ENCODE measurements around the gene CHRNA4. TPM values are rescaled to one million over a fixed set of nuclear protein-coding genes. Genes with fewer than 3 reads are reported as not detected.

CHRNA4 gene
- total RNA-seq, 1 donor from 2014 or later, result not detected

DNA sequence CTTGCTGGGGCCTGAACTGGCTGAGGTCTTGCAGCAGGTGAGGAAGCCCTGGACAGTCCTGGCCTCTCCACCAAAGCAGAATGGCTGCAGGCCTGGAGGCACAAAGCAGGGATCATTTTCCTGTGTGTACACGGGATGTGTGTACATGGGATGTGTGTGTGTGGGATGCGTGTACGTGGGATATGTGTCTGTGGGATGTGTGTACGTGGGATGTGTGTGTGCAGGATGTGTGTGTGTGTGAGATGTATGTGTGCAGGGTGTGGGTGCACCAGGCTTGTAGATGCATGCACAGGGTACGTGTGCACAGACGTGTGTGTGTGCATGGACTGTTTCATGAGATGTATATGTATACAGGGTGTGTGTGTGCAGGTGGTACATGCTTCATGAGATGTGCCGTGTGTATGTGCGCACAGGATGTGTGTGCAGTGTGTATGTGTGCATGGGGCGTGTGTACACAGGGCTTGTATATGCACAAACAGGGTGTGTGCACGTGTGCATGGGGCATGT, 7.9 kb upstream of the CHRNA4 start:
- H3K27ac Mint-ChIP-seq, result no peak overlapping the region
- no peaks in the 10 kb centered on the region for H3K9me3 Mint-ChIP-seq
- intact Hi-C loops (cut with micrococcal nuclease), result no loop called here
- no peaks in the 10 kb centered on the region for H3K36me3 Mint-ChIP-seq (ENCODE audit: low read depth)
- peaks cover 2% of the 10 kb centered on the region for H3K27me3 Mint-ChIP-seq (ENCODE audit: insufficient read depth)
- H3K4me1 Mint-ChIP-seq (ENCODE audit: low read depth), result no peaks in the 10 kb centered on the region
- H3K4me3 Mint-ChIP-seq, result no peak overlapping the region
- no peak for DNase-seq (ENCODE audit: low spot score)

DNA sequence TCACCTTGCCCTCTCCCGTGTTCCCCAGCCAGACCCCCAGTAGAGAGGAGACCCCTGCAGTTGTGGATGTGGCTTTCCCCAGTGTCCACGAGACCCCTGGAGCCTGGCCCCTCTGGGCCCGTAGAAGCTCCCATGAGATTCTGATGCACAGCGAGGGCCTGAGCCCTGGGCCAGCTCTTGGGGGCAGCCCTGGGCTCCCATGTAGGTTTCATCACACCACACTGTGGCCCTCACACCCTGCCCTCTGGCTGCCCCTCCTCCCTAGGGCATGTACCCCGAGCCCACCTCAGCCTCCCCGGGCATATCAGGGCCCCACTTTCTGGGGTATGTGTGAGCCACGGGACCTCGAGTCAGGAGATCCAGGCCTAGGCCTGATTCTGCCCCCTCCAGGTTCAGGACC, 7.0 kb upstream of the CHRNA4 start:
- H3K27ac Mint-ChIP-seq, result no peak overlapping the region
- intact Hi-C loops (cut with micrococcal nuclease), result no loop called here
- H3K36me3 Mint-ChIP-seq (ENCODE audit: low read depth), result no peaks in the 10 kb centered on the region
- DNase-seq (ENCODE audit: low spot score), result no peak
- H3K27me3 Mint-ChIP-seq (ENCODE audit: insufficient read depth), result peaks cover 2% of the 10 kb centered on the region
- no peak overlapping the region for H3K4me3 Mint-ChIP-seq
- H3K4me1 Mint-ChIP-seq (ENCODE audit: low read depth), result no peaks in the 10 kb centered on the region
- H3K9me3 Mint-ChIP-seq, result no peaks in the 10 kb centered on the region

DNA sequence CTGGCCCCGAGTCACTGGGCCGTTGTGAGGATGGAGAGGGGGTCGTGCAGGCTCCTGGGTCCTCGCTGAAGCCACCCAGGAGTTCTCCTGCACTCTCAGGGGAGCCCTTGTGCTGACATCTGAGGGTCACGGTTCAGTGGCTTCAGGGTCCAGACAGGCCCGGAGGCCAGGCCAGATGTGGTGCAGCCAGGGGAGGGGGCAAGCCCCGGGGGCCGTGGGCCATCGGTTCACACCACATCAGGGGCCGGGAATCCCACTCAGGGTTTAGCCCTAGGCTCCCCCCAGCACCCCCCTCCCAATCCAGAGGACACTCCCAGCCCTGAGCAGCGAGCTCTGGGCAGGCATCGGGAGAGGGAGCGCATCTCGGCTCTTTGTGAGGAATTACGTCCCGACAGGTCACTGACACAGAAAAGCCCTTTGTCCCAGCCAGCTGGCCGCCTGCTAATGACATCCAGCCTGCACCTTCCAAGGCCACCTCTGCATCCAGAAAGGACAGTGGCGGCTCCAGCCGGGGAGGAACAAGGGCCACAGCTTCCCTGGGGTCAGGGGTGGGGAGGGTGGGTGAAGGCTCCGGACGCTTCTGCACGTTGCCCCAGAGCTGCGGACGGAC, 6.4 kb upstream of the CHRNA4 start:
- Mint-ChIP-seq H3K4me1 (ENCODE audit: low read depth) (no peaks in the 10 kb centered on the region), H3K27me3 (ENCODE audit: insufficient read depth) (peaks cover 2% of the 10 kb centered on the region), H3K36me3 (ENCODE audit: low read depth) (no peaks in the 10 kb centered on the region), H3K27ac (no peak overlapping the region), H3K4me3 (no peak overlapping the region), H3K9me3 (no peaks in the 10 kb centered on the region)
- DNase-seq (ENCODE audit: low spot score), result no peak
- intact Hi-C loops (cut with micrococcal nuclease), result no loop called here

- peaks cover 5% of the 10 kb centered on the region for H3K27me3 Mint-ChIP-seq (ENCODE audit: insufficient read depth)
- no peaks in the 10 kb centered on the region for H3K36me3 Mint-ChIP-seq (ENCODE audit: low read depth)
- H3K9me3 Mint-ChIP-seq, result no peaks in the 10 kb centered on the region
- no peaks in the 10 kb centered on the region for H3K4me1 Mint-ChIP-seq (ENCODE audit: low read depth)
- DNase-seq (ENCODE audit: low spot score), result no peak
- no peak overlapping the region for H3K4me3 Mint-ChIP-seq
- intact Hi-C loops (cut with micrococcal nuclease), result no loop called here
- H3K27ac Mint-ChIP-seq, result no peak overlapping the region
Observed at GRCh38 chr20:63366390-63367365, 5.5 kb upstream of the CHRNA4 start.

GRCh38 chr20:63365601-63366389, 4.6 kb upstream of the CHRNA4 start:
- no peaks in the 10 kb centered on the region for H3K9me3 Mint-ChIP-seq
- H3K4me1 Mint-ChIP-seq (ENCODE audit: low read depth), result no peaks in the 10 kb centered on the region
- no peak overlapping the region for H3K27ac Mint-ChIP-seq
- peaks cover 5% of the 10 kb centered on the region for H3K27me3 Mint-ChIP-seq (ENCODE audit: insufficient read depth)
- H3K4me3 Mint-ChIP-seq, result no peak overlapping the region
- intact Hi-C loops (cut with micrococcal nuclease), result no loop called here
- H3K36me3 Mint-ChIP-seq (ENCODE audit: low read depth), result no peaks in the 10 kb centered on the region
- DNase-seq (ENCODE audit: low spot score), result no peak

GRCh38 chr20:63364801-63365585, 3.8 kb upstream of the CHRNA4 start:
- Mint-ChIP-seq H3K4me3 (no peak overlapping the region), H3K27ac (no peak overlapping the region), H3K27me3 (ENCODE audit: insufficient read depth) (peaks cover 6% of the 10 kb centered on the region), H3K4me1 (ENCODE audit: low read depth) (no peaks in the 10 kb centered on the region), H3K9me3 (no peaks in the 10 kb centered on the region), H3K36me3 (ENCODE audit: low read depth) (no peaks in the 10 kb centered on the region)
- DNase-seq (ENCODE audit: low spot score), result no peak
- intact Hi-C loops (cut with micrococcal nuclease), result no loop called here

DNA sequence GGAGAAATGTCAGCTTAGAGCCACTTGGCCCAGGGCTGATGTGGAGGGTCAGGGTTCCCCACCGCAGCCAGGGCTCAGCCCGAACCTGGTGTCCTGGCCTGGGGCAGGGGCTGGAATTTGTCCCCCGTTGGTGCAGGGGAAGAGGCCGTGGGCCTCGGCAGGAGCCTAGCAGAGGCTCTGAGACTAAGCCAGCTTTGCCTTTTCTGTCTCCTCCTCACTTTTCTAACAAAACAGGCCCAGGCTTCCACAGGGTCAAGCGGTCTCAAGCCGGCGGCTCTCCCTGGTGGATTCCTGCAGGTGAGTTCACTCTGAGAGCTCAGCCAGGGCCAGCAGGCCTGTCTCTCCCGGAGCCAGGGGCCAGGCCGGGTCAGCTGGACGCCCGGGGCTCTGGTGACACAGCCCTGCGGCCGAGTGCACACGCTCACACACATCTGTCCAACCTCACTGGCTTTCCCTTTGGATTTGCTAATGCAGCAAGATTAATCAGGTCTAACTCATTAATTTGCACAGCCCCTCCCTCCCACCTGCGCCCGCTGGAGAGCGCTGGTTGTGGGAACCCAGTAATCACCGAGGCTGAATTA, 2.9 kb upstream of the CHRNA4 start:
- Mint-ChIP-seq H3K4me3 (no peak overlapping the region), H3K9me3 (no peaks in the 10 kb centered on the region), H3K27ac (no peak overlapping the region), H3K27me3 (ENCODE audit: insufficient read depth) (peaks cover 10% of the 10 kb centered on the region), H3K36me3 (ENCODE audit: low read depth) (no peaks in the 10 kb centered on the region), H3K4me1 (ENCODE audit: low read depth) (no peaks in the 10 kb centered on the region)
- DNase-seq (ENCODE audit: low spot score), result no peak
- intact Hi-C loops (cut with micrococcal nuclease), result no loop called here

DNA sequence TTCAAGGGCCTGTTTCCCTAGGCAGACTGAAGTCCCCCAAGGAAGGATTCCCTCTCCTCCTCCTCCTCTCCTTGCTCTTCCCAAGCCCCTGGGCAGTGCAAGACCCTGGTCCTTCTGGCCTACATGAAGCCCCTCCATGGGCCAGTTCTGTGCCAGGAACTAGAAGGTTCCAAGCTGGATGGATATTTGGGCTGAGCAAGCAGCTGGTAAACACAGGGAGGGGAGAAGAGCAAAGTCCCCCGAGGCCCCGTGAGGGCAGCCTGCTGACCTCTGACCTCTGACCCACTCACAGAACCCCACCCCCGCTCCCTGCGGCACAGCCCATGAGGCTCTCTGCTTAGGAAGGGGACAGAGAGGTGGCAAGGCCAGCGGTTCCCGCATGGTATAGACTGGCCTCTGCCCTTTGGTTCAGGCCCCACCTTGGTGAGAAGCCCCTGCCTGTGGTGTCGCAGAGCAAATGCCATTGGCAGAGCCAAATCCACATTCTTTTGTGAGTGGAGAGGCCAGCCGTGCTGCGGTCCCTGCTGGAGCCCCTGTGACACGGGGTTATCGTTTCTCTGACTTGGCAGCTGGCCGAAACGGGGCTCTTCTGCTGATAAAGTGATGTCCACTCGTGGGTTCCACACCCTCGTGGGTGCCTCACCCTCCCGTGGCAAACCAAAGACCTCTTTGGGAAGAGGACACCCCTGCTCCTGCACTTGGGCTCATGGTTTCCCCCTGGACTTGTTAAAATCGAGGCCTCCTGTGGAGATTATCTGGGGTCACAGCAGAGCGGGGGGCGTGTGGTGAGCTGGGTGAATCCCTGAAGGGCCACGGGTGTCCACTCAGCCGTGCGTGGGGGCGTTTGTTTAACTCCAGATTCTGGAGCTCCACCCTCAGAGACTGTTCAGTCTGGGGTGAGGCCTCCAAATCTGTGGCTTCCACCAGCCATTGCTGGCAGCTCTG, 2.1 kb upstream of the CHRNA4 start:
- Mint-ChIP-seq H3K27me3 (ENCODE audit: insufficient read depth) (peaks cover 10% of the 10 kb centered on the region), H3K36me3 (ENCODE audit: low read depth) (no peaks in the 10 kb centered on the region), H3K4me3 (no peak overlapping the region), H3K9me3 (no peaks in the 10 kb centered on the region), H3K4me1 (ENCODE audit: low read depth) (no peaks in the 10 kb centered on the region), H3K27ac (no peak overlapping the region)
- DNase-seq (ENCODE audit: low spot score), result no peak
- intact Hi-C loops (cut with micrococcal nuclease), result no loop called here

- no peak for DNase-seq (ENCODE audit: low spot score)
- Mint-ChIP-seq H3K4me3 (no peak overlapping the region), H3K9me3 (no peaks in the 10 kb centered on the region), H3K27ac (no peak overlapping the region), H3K4me1 (ENCODE audit: low read depth) (no peaks in the 10 kb centered on the region), H3K27me3 (ENCODE audit: insufficient read depth) (peaks cover 10% of the 10 kb centered on the region), H3K36me3 (ENCODE audit: low read depth) (no peaks in the 10 kb centered on the region)
- intact Hi-C loops (cut with micrococcal nuclease), result no loop called here
Observed at GRCh38 chr20:63362436-63363009, 1.4 kb upstream of the CHRNA4 start.

DNA sequence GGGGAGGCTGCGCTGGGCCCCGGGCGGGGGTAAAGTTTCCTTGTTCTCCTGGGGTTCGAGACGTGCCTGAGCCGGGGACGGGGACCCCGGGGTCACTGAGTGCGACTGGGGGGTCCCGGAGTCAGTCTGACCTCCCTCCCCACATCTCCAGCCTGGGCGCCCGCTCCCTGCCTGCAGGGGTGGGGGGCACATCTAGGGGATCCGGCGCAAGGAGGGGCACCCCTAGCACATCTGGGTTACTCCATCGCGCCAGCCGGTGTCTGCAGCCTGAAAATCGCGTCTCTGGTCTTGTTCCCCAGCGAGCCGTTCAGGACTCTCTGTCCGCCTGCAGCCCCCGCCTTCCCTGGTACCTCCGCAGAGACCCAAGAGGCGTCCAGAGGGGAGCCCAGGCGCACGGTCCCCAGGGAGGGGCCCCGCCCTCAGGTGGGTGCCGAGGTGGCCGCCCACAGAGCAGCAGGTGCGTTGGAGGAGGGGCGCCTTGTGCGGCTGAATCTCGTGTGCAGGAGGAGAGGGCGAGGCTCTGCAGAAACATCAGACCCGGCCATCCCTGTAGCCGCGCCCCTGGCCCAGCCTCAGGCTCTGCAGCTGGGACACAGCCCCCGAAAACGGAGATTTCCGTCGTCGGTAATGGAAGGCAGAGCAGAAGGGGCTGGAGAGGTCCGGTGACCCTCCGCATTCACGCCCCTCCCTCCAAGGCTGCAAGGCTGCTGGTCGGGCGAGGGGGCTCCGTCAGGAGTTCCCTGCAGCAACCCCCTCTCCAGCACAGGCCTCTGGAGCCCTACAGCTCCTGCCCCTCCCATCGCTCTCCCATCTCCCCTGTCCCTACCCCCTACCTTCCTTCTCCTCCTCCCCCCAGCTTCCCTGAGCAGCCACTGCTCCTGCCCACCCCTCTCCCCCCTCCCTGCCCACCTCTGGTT, 628 bp upstream of the CHRNA4 start:
- Mint-ChIP-seq H3K4me1 (ENCODE audit: low read depth) (no peaks in the 10 kb centered on the region), H3K27ac (no peak overlapping the region), H3K9me3 (no peaks in the 10 kb centered on the region), H3K4me3 (no peak overlapping the region), H3K36me3 (ENCODE audit: low read depth) (no peaks in the 10 kb centered on the region), H3K27me3 (ENCODE audit: insufficient read depth) (peaks cover 10% of the 10 kb centered on the region)
- no peak for DNase-seq (ENCODE audit: low spot score)
- intact Hi-C loops (cut with micrococcal nuclease), result no loop called here

Data from activated T-helper 1 cell treated with anti-CD3 and anti-CD28 coated beads, Interleukin-12 subunit alpha, Interleukin-12 subunit beta, Interleukin-2, Interleukin-4 antibody, amounts not matched to agents 30 ng/mL and 10 ng/mL and 1 ng/mL, durations not matched to agents 14 hours and 24 hours and 36 hours (primary cell).